ENCODE results near the gene NRCAM.
"Not testable (repeated sequence)": the region's sequence is repeated elsewhere in the genome, so short reads cannot be mapped to it uniquely, and the experiment has no call there.

DNA sequence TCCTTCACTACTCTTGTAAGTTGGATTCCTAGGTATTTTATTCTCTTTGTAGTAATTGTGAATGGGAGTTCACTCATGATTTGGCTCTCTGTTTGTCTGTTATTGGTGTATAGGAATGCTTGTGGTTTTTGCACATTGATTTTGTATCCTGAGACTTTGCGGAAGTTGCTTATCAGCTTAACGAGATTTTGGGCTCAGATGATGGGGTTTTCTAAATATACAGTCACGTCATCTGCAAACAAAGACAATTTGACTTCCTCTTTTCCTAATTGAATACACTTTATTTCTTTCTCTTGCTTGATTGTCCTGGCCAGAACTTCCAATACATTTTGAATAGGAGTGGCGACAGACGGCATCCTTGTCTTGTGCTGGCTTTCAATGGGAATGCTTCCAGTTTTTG, 181.8 kb downstream of the NRCAM start:
- not testable (repeated sequence) for TF ChIP-seq CTCF (optimal IDR thresholded peaks at IDR 0.05 in 1 of 3, IDR thresholded peaks at IDR 0.05 in 1 of 3, conservative IDR thresholded peaks at IDR 0.05 in 1 of 3; ENCODE audit: extremely low read depth in 1 of 3, insufficient read depth in 2 of 3, low read length in 3 of 3); EZH2 (IDR thresholded peaks at IDR 0.05; ENCODE audit: low read length)

All from keratinocyte (primary cell).